HG03354 (cell line): ENCODE results near the gene NPTX1.

Experiments
- ATAC-seq: cut with Tn5 transposase; IDR thresholded peaks from one replicate; pipeline ENCODE4 v1.9.1; 2021; ENCODE audit warnings: mild to moderate bottlenecking; ENCODE audit not compliant: unreplicated experiment, poor library complexity, severe bottlenecking

Gene NPTX1

DNA sequence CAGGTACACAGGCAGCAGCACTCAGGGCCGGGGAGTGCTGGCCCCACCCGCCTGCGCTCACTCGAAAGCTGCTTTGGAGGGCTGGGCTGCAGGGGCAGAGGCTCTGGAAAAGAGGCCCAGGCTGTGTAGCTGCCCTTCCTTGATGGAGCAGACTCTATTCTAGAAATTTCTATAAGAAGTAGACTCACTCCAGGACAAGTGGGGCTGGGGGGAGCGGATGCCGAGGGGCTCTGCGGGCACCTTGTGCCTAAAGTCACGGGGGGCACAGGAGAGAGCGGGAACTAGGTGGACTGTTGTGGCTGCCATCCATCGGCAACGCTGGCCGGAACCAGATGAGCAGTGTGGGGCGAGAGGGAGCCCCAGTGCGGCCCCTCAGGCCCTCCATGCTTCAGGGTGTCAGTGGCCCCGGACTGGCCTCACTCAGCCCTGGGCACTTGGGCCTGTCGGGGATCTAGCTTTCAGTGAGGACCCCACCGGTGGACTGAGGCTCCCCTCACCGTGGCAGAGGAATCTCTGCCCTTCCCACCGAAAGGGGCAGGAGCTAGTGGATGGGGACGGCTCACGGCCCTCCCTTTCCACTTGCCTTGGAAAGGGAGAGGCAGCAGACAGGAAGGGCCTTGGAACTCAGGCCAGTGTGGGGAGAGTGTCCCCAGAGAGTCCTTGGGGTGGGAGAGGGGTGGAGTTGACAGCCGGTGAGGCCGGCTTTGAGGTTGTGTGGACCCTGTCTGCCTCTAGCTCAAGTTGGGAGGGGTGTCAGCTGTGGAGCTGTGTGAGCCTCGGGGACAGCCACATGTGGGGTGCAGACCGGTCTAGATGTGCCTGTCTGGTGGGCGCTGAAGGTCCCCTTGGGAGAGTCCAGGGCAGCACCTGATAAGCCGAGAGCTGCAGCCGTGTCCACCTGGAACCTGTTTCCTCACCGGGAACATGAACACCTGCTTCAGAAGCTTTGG lies 44.9 kb downstream of the NPTX1 start:
- ATAC-seq, result no peak

DNA sequence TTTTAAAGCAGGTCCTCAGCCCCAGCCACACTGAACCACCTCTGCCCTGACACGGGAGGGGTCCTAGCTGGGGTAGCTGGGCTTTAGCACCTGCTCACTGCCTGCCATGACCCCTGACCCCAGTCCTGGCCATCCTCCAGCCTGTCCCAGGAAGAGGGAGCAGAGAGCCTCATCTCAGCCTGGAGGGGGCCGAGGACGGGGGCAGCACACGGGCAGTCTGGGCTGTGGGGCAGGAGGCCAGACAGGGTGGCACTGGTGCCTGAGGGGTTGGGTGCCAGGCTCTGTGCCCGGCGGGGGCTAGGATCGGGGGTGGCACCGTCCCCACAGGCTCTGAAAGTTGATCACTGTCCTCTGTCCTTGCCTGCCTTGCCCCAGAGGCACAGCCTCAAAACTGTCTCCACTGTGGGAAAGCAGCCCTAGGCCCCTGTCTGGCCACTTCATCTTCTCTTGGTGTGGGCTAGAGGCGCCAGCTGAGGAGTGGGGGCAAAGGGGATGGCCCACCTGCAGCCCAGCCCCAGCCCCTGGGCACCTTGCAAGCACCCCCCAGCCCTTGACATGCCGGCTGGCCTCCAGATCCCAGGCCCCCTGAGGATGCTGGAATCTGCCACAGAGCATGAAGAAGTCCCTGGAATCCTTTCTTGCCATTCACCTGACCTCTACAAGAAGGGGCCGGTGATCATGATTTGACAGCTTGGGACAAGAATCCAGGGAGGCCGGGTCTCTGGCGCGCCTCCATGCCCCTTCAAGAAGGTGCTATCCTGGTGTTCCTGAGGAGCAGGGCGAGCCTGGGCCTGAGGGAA lies 45.8 kb downstream of the NPTX1 start:
- no peak for ATAC-seq

DNA sequence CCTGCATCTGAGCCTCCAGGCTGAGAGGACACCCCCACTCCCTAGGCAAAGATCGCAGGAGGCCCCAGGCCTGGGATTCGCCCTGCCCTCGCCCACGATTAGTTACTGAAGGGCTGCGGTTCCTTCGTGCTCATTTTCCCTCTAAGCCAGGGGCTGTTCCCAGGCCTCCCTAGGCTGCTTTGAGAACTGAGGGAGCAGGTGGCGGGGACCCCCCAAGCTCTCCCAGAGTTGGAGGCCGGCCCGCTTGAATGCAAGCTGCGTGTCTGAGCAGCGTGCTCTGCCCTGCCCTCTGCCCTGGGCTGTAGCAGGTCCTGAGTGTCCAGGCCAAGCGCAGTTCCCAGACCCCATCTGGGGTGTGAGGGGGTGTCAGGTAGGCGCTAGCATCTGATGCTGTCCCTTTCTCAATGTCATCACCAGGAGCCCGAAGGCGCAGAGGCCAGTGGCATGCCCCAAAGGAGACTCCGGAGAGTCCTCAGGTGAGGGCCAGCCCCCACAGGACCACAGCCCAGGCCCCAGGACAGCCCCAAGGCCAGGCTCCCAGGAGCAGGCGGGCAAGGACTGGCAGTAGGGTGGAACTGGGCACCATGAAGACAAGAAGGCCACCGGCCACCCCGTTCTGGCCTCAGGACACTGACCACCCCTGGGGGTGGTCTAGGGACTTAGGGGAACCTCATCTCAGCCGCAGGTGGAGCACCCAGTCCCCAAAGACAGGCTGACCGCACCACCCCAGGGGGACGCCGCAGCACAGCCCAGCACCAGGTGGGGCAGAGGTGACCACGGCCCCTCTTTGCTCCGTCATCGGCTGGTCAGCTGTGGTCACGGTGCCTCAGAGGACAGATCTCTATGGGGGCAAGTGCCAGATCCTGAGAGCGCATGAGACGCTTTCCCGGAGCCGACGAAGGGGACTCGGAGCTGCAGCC lies 46.8 kb downstream of the NPTX1 start:
- no peak for ATAC-seq

DNA sequence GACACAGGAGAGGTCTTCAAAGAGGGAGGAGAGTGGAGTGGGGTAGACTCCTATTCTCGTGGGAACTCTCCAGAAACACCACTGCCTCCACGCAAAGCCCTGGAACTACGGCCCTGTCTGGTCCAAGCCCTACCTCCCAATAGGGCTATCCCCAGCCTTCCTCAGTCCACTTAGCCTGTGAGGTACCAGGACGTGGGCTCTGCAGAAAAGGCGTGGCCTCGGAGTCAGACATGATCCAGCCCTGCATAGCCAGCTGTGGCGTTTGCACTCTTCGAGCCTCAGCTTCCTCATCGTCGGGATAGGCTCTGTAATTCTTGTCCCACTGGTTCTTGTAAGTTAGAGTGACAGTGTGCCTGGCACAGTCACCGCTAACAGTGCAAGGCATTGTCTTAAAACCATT lies 47.6 kb downstream of the NPTX1 start:
- ATAC-seq, result no peak

- ATAC-seq, result no peak
These were observed 48.0 kb downstream of the NPTX1 start for GRCh38 chr17:80428363-80428762.

- no peak for ATAC-seq
These were observed 48.8 kb downstream of the NPTX1 start for GRCh38 chr17:80427366-80428282.

DNA sequence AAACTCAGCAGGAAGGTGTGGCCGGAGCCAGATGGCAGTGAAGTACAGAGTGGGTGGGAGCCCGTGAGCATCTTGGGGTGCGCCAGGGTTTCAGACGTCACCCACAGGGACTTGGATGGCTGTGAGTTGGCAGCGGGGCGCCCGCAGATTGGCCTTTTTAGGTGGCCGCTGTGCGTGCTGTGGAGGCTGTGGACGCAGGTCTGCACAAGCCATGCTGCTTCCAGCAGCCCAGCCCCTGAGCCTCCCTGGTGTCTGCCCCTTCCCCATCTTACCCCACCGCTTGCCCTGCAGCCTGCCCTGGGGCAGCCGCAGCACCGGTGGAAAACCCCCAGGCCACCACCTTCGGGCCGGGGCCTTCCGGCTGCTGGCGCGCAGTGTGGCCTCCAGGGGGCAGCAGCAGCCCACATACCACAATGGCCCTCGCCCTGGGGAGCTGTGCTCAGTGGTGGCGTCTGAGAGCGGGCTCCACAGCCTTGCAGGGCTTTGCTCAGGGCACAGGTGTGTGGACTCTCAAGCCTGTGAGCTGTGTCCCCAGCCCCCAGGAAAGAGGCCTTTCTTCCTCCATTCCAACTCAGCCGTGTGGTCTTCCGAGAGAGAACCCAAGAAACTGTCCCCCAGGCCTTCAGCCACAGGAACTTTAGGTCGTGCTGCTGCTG lies 49.6 kb downstream of the NPTX1 start:
- ATAC-seq, result no peak

DNA sequence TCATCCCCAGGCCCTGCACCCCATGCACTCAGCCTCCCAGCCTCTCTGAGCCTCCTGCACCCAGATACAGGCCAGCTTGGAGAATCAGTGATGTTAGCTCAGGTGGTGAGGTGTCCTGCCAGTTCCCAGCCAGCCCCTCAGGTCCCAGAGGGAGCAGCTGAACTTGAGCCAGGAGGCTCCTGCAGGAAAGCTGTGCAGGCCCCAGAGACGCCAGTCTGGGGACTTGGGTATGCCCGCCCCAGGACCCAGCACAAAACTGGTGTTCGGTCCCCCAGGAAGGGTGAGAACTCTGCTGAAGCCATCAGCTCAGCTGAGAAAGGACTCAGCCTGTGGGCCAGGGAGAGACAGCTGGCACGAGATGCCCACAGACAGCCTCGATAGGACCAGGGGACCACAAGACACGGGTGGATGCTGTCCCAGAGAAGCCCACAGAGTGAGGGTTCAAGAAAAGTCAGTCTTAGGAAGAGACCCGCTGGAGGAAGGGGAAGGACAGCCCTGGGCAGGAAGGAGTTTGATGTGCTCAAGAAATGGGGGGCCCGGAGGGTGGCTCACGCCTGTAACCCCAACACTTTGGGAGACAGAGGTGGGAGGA lies 50.5 kb downstream of the NPTX1 start:
- ATAC-seq, result no peak

DNA sequence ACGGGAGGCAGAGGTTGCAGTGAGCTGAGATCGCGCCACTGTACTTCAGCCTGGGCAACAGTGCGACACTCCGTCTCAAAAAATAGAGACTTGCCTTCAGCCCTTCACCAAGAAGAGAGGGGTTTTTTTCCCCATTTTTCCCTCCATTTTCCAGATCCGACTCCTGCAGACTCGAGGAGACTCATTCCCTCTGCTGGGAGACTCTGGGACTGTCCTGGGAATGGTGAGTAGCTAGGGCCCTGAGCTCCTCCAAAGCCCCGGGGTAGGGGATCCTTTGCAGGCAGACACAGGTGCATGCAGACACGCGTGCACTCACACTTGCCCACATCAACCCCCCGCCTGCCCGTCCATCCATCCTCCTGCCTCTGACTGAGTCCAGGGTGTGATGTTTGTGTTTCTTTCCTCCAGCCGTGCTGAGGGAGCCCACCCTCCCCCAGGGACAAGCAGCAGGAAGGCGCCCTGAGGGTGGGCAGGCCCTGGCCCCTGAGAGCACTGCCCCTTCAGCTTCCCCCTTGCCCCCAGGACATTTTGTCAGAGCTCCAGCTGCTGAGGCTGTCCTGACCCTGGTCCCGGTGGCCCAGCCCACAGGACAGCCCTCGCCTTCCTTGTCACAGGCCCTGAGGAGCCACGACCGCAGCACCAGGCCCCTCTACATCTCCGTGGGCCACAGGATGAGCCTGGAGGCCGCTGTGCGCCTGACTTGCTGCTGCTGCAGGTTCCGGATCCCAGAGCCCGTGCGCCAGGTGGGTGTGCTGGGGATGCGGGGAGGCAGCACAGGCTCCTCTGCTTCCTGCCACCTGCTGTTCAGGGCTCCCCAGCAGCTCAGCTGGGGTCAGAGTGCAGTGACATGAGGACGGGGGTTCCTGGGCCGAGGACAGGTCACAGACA lies 51.3 kb downstream of the NPTX1 start:
- ATAC-seq, result no peak

GRCh38 chr17:80424261-80424660 lies 52.1 kb downstream of the NPTX1 start:
- ATAC-seq, result no peak

GRCh38 chr17:80423536-80424225 lies 52.7 kb downstream of the NPTX1 start:
- no peak for ATAC-seq

- ATAC-seq, result no peak
These were observed 53.4 kb downstream of the NPTX1 start for GRCh38 chr17:80422981-80423380.

DNA sequence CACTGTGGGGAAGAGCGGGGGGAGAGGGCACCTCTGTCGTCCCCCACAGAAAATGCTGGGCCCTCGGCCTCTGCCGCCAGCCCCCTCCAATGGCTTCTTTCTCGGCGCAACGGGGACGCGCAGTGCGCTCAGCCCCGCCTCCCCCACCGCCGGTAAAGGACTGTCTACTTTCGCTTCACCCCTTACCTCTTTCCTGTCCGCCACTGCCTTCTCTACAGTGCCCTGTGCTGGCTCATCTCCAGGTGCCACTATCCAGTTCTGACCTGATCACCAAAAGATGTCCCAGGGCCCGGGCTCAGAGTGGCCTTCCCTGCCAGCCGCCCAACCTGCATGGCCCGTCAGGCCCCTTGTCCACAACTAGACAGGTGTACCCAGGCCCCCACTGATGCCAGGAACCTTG lies 54.1 kb downstream of the NPTX1 start:
- no peak for ATAC-seq

GRCh38 chr17:80421381-80422090 lies 54.9 kb downstream of the NPTX1 start:
- ATAC-seq, result no peak

GRCh38 chr17:80419255-80419654 lies 57.2 kb downstream of the NPTX1 start:
- no peak for ATAC-seq

- ATAC-seq, result no peak
These were observed 57.8 kb downstream of the NPTX1 start for GRCh38 chr17:80418589-80418988.
